ENCODE results near the gene MT1G.

The MT1G gene

GRCh38 chr16:56657555-56658326 lies 10.1 kb downstream of the MT1G start, which contains the start of gene MT1F:
Gene MT1F, plus strand, starts transcription at chr16:56657959. Its CDS starts 100 bp downstream, at chr16:56658059.
- Histone ChIP-seq H3K9me3 (replicated peaks; ENCODE audit: insufficient read depth, low read length) (no peaks in the 10 kb centered on the region), H3F3A (ENCODE audit: insufficient read depth, low read length) (no peaks in the 10 kb centered on the region), H3K9ac (ENCODE audit: low read length) (no peak within 1 kb of the TSS; the same call in 1 of the 2 replicates), H3K9me2 (replicated peaks; ENCODE audit: insufficient read depth, low read length) (no peaks in the 10 kb centered on the region), H3K36me3 (replicated peaks; ENCODE audit: insufficient read depth, low read length) (no peaks in the 10 kb centered on the region), H3K27ac (ENCODE audit: low read length) (no peak within 1 kb of the TSS), H3K4me2 (ENCODE audit: low read depth, low read length) (peak within 1 kb of the TSS; percentile 71), H2AFZ (ENCODE audit: low read length) (peak within 1 kb of the TSS; percentile 82), H3K4me3 (ENCODE audit: low read length) (peak within 1 kb of the TSS; percentile 72), H4K20me1 (ENCODE audit: insufficient read depth, low read length) (no peaks in the 10 kb centered on the region), H3K79me2 (ENCODE audit: low read length) (no peaks in the 10 kb centered on the region), H3K4me1 (ENCODE audit: low read length) (no peaks in the 10 kb centered on the region), H3K27me3 (replicated peaks; ENCODE audit: insufficient read depth, low read length) (peaks cover 69% of the 10 kb centered on the region)
- DNase-seq, result peak; percentile 36
- TF ChIP-seq, protein P1, sequence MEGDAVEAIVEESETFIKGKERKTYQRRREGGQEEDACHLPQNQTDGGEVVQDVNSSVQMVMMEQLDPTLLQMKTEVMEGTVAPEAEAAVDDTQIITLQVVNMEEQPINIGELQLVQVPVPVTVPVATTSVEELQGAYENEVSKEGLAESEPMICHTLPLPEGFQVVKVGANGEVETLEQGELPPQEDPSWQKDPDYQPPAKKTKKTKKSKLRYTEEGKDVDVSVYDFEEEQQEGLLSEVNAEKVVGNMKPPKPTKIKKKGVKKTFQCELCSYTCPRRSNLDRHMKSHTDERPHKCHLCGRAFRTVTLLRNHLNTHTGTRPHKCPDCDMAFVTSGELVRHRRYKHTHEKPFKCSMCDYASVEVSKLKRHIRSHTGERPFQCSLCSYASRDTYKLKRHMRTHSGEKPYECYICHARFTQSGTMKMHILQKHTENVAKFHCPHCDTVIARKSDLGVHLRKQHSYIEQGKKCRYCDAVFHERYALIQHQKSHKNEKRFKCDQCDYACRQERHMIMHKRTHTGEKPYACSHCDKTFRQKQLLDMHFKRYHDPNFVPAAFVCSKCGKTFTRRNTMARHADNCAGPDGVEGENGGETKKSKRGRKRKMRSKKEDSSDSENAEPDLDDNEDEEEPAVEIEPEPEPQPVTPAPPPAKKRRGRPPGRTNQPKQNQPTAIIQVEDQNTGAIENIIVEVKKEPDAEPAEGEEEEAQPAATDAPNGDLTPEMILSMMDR (IDR thresholded peaks at IDR 0.05; ENCODE audit: low read length), result no peak
- no peak for TF ChIP-seq EZH2phosphoT487 (IDR thresholded peaks at IDR 0.05; ENCODE audit: low read length)
- TF ChIP-seq EZH2 (optimal IDR thresholded peaks at IDR 0.05; ENCODE audit: low read depth, low read length), result no peak

- TF ChIP-seq, protein P1 (IDR thresholded peaks at IDR 0.05; ENCODE audit: low read length), result no peak
- TF ChIP-seq EZH2phosphoT487 (IDR thresholded peaks at IDR 0.05; ENCODE audit: low read length) (no peak), EZH2 (optimal IDR thresholded peaks at IDR 0.05; ENCODE audit: low read depth, low read length) (no peak)
- Histone ChIP-seq H4K20me1 (ENCODE audit: insufficient read depth, low read length) (no peaks in the 10 kb centered on the region), H3K9me3 (replicated peaks; ENCODE audit: insufficient read depth, low read length) (no peaks in the 10 kb centered on the region), H3K4me2 (ENCODE audit: low read depth, low read length) (no peak overlapping the region), H3K36me3 (replicated peaks; ENCODE audit: insufficient read depth, low read length) (no peaks in the 10 kb centered on the region), H3K27me3 (replicated peaks; ENCODE audit: insufficient read depth, low read length) (peaks cover 45% of the 10 kb centered on the region), H3K4me3 (ENCODE audit: low read length) (no peak overlapping the region), H3K4me1 (ENCODE audit: low read length) (no peaks in the 10 kb centered on the region), H3K9me2 (replicated peaks; ENCODE audit: insufficient read depth, low read length) (no peaks in the 10 kb centered on the region), H3K79me2 (ENCODE audit: low read length) (no peaks in the 10 kb centered on the region), H3F3A (ENCODE audit: insufficient read depth, low read length) (no peaks in the 10 kb centered on the region), H3K27ac (ENCODE audit: low read length) (no peak overlapping the region), H3K9ac (ENCODE audit: low read length) (no peak overlapping the region), H2AFZ (ENCODE audit: low read length) (no peak overlapping the region)
- no peak for DNase-seq
These were observed 14.6 kb downstream of the MT1G start for GRCh38 chr16:56653218-56653617.

DNA sequence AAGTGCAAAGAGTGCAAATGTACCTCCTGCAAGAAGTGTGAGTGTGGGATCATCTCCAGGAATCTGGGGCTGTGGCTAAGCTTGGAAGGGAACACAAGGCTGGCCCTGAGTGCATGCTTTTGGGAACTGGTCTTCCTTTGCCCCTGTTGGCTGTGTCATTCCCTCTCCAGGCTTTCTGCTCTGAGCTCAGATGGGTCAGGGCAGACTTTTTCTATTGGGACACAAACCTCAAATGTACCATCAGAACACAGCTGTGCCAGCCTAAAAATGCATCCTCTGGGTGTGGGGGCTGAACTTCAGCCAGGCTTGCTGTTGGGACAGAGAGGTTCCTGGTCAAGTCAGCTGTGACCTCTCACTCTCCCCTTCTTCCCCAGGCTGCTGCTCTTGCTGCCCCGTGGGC lies 15.3 kb downstream of the MT1G start:
- H3K4me3 ChIP-seq (ENCODE audit: low read length), result no peak overlapping the region
- H3F3A ChIP-seq (ENCODE audit: insufficient read depth, low read length), result no peaks in the 10 kb centered on the region
- no peak overlapping the region for H2AFZ ChIP-seq (ENCODE audit: low read length)
- DNase-seq, result no peak
- H3K9me3 ChIP-seq (replicated peaks; ENCODE audit: insufficient read depth, low read length), result no peaks in the 10 kb centered on the region
- no peaks in the 10 kb centered on the region for H3K4me1 ChIP-seq (ENCODE audit: low read length)
- H3K27me3 ChIP-seq (replicated peaks; ENCODE audit: insufficient read depth, low read length), result peaks cover 45% of the 10 kb centered on the region
- H4K20me1 ChIP-seq (ENCODE audit: insufficient read depth, low read length), result no peaks in the 10 kb centered on the region
- no peak overlapping the region for H3K27ac ChIP-seq (ENCODE audit: low read length)
- TF ChIP-seq, protein P1 (IDR thresholded peaks at IDR 0.05; ENCODE audit: low read length), result no peak
- TF ChIP-seq EZH2phosphoT487 (IDR thresholded peaks at IDR 0.05; ENCODE audit: low read length) (no peak), EZH2 (optimal IDR thresholded peaks at IDR 0.05; ENCODE audit: low read depth, low read length) (no peak)
- no peak overlapping the region for H3K9ac ChIP-seq (ENCODE audit: low read length)
- no peaks in the 10 kb centered on the region for H3K79me2 ChIP-seq (ENCODE audit: low read length)
- H3K9me2 ChIP-seq (replicated peaks; ENCODE audit: insufficient read depth, low read length), result no peaks in the 10 kb centered on the region
- no peaks in the 10 kb centered on the region for H3K36me3 ChIP-seq (replicated peaks; ENCODE audit: insufficient read depth, low read length)
- no peak overlapping the region for H3K4me2 ChIP-seq (ENCODE audit: low read depth, low read length)
